Activated CD4-positive, alpha-beta T cell treated with anti-CD3 and anti-CD28 coated beads for 48 hours (primary cell): ENCODE data around the gene DEPDC1.
"Not testable (repeated sequence)": the region's sequence is repeated elsewhere in the genome, so short reads cannot be mapped to it uniquely, and the experiment has no call there.

Experiments
- DNase-seq: peaks from one replicate; pipeline ENCODE4 v3.0.0-alpha.2; 2020

The DEPDC1 gene, protein sequence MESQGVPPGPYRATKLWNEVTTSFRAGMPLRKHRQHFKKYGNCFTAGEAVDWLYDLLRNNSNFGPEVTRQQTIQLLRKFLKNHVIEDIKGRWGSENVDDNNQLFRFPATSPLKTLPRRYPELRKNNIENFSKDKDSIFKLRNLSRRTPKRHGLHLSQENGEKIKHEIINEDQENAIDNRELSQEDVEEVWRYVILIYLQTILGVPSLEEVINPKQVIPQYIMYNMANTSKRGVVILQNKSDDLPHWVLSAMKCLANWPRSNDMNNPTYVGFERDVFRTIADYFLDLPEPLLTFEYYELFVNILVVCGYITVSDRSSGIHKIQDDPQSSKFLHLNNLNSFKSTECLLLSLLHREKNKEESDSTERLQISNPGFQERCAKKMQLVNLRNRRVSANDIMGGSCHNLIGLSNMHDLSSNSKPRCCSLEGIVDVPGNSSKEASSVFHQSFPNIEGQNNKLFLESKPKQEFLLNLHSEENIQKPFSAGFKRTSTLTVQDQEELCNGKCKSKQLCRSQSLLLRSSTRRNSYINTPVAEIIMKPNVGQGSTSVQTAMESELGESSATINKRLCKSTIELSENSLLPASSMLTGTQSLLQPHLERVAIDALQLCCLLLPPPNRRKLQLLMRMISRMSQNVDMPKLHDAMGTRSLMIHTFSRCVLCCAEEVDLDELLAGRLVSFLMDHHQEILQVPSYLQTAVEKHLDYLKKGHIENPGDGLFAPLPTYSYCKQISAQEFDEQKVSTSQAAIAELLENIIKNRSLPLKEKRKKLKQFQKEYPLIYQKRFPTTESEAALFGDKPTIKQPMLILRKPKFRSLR

DNA sequence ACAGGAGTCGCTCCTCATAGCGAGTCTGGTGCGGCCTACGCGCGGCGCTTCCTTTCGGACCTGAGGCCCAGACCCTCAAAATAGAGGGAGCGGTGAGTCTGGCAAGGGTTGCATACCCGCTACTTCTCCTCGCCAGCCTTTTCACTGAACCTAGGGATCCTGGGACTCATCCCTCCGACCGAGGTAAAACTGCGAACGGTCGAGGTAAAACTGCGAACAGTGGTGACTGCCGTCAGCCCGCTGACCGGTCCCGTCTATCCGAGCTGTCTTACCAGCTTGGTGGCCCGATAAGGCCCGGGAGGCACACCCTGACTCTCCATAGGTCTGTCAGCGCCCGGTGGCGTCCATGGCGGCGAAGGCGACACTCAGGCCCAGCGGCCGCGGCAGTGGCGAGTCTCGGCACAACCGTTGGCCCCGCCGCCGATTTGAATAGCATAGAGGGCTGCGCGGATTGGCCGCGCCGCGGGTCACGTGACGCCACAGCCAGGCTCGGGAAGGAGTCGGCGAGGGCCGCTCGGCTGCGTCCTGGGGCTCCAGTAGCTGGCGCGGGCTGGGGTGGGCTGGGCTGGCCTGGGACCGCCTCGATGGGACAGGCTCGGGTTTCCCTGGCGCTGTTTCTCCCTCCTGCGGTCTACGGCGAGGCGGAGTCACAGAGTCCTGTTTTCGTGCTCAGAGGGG, at the start of gene DEPDC1:
DEPDC1 (minus strand) TSS at position 403 of the 678 bp plus-strand sequence; CDS start at position 320, 83 bp downstream.
- peak; percentile 84 for DNase-seq

DNA sequence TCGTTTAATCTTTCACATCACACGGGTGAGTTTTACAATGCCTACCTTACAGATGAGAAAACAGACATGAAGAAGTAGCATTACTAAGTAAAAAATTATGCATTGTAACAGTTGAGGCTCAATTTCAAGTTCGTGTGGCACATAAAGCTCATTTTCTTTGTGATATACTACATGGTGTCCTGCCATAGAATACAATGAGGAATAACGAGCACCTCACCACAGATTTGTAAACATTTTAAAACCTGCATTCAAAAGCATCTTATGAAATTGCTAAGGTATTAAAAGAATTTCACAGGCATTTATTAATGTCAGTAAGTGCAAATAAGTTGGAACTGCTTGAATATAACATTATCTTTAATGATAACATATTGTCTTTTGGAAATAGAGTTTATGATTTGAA, 47.8 kb upstream of the DEPDC1 start:
- DNase-seq: no peak

DNA sequence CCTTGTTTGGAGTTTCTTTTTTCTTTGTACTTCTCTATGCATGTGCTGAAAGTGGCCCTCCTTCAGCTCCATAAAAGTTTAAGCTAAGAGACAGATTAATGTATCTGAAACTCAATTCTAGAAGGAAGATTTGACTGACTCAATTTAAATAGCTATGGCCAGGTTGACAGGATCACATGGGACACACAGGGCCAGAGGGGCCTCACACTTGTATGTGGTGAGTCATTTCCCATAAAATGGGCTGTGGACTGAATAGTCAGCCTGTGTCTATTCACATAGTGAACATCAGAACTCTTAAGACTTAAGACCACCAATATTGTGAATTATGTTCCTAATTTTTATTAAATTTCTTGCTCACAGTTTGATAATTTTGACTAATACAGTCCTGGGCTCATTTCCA, 45.7 kb upstream of the DEPDC1 start:
- no peak for DNase-seq

DNA sequence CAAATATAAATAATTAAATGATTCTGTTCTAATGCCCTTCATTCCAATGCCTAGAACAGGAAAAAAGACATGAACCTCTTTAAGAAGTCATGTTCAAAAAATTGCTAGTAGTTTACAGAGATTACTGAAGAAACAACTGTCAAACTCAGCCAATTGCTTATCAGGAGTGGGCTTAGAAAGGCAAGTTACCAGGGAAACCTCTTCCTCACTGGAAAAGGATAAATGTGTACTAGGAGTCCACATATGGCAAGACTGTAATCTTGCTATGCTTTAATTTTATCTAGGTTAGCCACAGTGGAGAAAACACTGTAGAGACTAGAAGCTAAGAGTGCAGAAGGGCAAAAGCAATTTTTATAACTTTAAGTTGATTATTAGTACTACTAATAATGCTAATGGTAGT, 42.1 kb upstream of the DEPDC1 start:
- no peak for DNase-seq

DNA sequence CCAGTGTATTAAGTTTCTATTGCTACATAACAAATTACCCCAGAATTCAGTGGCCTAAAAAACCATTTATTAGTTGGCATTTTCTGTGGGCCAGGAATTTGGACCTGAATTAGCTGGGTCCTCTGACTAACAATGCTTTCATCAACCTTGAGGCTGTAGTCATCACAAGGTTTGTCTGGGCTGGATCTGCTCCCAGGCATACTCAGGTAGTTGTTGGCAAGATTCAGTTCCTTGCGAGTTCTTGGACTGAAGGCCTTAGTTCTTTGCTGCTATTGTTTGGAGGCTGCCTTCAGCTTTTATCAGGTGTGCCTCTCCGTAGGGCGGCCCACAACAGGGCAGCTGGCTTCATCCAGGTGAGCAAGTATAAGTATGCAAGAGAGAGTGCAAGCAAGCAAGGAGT, 31.4 kb upstream of the DEPDC1 start:
- DNase-seq: no peak

DNA sequence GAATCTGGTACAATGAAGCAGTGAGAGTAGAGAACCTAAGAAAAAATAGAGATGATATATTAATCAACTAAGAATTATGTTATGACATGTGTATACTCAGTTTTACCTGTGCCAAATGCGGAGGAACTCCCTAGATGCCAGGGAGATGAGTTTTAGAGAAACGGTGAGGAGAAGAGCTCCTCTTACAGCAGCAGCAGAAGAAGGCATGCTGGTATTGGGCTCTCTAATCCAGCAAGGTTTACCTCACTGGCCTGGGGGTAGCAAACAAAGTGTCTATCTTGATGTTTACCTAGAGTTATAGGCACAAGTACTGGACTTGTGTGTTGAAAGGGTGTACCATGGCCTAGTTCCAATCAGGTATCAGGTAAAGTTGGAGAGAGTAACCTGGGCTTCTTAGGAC, 28.9 kb upstream of the DEPDC1 start:
- DNase-seq: no peak

DNA sequence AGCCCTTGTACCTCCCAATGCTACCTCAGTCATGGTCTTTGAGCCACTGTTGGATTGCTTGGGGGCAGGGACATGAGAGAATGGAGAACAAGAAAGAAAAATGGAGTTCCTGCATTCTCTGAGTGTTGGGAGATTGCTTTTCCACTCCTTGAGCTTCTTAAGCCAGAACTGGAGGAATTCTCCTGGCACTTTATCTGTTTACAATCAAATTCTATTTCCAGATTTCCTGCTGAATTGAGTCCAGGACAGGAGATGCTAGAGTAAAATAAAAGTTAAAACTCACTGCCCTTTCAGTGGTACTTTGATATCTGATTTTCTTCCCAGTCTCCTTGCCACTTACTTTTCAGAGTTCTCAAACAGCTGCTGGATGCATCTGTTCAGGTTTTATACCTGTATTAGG, 24.4 kb upstream of the DEPDC1 start:
- no peak for DNase-seq

DNA sequence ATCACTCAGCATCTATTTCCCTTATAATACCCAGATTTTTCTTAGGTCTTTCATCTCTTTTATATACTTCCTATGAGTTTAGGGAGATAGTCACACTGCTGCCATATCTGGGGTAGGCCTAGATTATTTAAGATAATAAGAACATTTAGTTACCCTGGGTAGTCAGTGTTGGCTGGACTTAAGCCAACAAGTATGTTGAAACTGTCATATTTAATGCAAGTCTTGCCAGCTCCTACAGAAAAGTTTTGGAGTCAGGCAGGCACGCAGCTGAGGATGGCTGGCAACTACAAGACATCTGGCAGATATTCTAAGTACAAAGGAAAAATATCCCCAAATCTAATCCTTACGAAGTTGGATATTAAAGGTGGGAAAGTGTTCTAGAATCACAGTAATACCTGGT, 19.2 kb upstream of the DEPDC1 start:
- no peak for DNase-seq

DNA sequence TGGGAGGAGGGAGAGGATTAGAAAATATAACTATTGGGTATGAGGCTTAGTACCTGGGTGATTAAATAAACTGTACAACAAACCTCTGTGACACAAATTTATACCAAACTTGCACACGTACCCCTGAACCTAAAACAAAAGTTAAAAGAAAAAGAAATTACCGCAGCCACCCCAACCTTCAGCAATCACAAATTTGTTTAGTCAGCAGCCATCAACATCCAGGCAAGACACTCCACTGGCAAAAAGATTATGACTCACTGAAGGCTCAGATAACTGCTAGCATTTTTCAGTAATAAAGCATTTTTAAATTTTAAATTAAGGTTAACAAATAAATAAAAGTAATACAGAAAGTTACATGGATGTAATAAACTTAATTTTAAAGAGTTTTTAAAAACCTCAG, 14.4 kb upstream of the DEPDC1 start:
- DNase-seq: no peak

DNA sequence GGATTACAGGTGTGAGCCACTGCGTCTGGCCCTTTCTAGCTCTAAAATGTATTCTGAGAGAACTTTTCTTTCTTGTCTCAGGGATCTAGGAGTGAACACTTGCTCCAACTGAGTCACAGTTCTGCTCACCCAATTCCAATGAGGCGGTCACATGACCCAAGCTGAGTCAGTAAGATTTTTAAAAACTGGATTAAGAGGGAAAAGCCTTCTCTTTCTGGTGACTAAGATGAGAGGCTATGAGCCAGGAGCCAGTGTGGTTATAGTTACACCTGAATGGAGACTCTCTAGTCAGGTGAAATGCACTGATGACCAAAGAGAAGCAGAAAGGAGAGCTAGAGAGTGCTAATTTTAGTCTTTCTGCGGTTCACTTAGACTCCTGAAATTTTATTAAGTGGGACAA, 9.5 kb upstream of the DEPDC1 start:
- DNase-seq: no peak

DNA sequence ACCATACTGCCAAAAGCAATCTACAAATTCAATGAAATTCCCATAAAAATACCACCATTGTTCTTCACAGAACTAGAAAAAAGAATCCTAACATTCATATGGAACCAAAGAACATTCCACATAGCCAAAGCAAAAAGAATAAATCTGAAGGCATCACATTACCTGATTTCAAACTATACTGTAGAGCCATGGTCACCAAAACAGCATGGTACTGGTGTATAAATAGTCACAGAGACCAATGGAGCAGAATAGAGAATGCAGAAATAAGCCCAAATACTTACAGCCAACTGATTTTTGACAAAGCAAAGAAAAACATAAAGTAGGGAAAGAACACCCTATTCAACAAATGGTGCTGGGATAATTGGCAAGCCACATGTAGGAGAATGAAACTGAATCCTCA, 6.2 kb upstream of the DEPDC1 start:
- no peak for DNase-seq

DNA sequence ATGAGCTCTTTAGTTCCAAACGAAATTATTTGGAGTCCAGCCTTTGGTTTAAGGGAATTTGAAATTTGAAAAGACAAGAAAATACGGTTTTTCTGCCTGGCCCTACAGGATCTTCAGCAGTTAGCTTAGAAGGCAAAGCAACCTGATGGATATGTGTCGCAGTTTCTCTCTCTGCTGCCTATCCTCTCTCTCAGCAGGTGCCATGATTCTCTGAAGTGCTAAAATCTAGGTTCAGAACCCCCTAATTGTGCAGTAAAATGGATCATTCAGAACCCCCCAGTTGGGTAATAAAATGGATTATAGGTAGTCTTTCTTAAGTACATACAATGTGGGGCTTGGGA, 446 bp upstream of the DEPDC1 start:
- DNase-seq: no peak

DNA sequence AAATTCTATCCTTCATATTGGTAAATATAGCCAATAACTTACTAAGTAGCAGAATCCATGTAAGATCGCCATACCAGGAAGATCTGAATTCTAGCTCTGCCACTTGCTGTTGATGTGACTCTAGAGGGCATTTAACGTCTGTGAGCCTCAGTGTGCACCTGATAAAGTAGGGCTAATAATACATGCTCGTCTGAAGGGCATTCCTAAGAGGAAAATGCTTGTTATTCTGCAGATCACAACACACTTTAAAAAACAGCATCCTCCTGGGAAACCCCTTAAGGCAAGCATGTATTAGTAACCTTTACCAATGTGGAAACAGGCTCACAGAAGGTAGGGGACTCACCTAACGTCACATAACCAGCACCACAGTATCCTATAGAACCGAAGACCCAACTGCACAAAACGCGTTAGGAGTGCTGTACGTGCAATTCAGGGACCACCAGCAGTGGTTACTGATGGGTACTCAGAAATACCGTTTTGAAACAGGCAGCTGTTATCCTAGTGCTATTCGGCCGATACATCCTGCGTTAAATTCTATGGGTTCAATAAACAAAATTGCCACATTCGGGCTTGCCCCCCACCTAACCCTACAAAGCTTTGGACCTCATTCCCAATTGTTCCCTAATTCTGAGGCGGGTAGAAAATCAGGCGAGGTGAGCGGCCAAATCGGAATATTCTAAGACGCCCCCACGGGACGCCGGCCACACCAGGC, 758 bp downstream of the DEPDC1 start:
- no peak for DNase-seq

DNA sequence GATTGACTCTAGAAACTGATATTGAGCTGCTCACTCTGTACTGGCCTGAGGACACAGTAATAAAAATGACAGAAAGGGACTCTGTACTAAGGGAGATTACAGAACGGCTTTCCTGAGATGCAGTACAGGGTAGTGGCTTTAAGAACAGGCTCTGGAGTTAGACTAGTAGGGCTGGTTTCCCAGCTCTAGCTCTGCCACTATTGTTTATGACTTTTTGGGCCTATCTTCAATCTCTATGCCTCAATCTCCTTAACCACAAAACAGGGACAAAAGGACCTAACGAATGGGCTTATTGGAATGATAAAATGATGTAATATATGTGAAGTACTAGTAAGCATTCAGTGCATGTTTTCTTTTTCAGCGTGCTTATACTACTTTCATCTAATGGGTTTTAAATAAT, 1.4 kb downstream of the DEPDC1 start:
- DNase-seq: no peak

DNA sequence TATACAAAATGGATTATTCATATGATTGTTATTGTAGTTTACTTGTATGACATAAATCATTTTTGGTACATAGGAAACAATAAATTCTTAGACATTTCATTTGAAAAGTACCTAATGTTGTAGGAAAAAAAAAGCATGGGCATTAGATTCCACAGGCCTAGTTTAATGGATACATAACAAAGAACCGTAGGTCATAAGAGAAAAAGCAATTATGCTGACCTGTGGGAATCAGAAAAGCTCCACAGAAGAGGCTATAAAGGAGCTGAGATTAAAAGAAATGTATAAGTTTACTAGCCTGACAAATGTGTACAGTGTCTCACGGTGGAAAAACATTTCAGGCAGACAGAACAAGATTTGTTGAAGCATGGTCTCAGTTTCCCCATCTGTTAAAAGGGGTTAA, 3.7 kb downstream of the DEPDC1 start:
- DNase-seq: no peak

DNA sequence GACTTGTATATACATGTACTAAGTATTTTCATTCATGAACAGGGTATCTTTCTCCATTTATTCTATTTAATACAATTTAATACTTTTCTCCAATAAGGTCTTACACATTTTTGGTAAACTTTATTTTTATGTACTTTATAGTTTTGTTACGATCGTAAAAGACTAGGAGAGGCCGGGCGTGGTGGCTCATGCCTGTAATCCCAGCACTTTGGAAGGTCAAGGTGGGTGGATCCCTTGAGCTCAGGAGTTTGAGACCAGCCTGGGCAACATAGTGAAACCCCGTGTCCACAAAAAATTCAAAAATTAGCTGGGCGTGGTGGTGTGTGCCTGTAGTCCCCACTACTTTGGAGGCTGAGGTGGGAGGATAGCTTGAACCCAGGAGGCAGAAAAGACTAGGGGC, 4.6 kb downstream of the DEPDC1 start:
- not testable (repeated sequence) for DNase-seq

DNA sequence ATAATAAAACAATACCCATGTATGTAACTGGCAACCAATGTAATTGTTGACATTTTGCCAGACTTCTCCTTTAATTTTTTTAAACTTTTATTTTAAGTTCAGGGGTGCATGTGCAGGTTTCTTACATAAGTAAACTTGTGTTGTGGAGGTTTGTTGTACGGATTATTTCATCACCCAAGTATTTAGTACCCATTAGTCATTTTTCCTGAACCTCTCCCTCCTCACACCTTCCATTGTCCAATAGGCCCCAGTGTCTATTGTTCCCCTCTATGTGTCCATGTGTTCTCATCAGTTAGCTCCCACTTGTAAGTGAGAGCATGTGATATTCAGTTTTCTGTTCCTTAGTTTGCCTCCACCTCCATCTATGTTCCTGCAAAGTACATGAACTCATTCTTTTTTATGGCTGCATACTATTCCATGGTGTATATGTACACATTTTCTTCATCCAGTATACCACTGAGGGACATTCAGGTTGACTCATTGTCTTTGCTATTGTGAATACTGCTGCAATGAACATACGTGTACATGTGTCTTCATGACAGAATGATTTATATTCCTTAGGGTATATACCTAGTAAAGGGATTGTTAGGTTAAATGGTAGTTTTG, 6.7 kb downstream of the DEPDC1 start:
- DNase-seq: no peak

DNA sequence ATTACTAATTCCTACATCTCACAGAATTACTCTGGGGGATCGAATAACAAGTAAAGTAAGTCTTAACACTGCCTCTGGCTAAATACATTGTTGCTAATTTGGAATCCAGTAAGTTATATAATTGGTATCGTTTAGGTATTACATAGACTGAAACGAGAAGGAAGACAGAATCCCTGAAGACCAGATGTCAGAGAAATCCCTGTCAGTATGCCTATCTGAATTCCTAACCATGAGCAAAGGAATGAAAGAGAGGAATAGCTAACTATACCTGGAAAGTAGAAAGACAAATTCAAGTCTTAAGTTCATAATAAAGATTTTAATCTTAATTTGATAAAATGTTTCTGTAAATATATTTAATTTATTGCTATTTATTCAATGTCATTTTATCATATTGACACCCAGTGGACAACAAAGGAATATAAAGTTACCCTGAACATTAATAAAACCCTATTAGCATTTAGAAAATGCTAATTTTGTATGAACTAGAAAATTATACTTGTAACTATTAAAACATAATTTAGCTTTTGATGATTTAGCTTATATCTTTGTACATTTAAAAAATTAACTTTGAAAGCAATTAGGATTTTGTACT, 11.4 kb downstream of the DEPDC1 start:
- no peak for DNase-seq

DNA sequence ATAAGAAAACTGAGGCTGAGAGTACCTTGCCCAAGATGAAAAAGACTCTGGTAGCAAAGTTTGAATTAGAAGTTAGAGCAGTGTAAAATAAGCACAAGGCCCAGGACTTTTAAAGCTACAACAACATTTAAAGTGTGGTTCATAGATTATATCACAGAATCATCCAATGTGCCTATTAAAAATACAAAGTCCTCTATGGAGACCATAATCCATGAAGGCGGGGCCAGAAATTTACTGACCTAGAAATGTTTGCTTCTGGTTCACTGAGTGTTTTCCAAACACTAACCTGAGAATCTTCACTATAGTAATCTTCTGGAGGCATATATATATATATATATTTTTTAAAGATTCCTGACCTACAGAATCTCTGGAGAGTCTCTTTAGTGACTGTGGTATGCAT, 12.3 kb downstream of the DEPDC1 start:
- DNase-seq: no peak

DNA sequence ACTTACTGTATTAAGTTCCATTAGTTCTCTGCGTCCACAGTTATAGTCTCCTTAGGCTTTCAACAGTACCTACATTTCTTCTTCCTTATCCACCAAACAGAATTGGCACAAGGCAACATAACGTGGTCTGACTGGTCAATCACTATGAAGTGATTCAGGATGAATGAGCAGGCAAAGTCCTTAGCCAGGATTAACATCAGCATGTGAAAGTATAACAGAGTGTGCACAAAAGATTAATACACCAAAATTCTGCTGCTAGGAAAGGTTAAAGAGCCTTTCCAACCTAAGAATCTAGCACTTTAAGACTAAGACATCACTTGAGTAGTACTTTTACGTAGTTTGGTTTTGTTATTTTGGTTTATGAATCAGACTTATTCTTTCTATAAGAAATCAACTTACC, 15.8 kb downstream of the DEPDC1 start:
- no peak for DNase-seq

DNA sequence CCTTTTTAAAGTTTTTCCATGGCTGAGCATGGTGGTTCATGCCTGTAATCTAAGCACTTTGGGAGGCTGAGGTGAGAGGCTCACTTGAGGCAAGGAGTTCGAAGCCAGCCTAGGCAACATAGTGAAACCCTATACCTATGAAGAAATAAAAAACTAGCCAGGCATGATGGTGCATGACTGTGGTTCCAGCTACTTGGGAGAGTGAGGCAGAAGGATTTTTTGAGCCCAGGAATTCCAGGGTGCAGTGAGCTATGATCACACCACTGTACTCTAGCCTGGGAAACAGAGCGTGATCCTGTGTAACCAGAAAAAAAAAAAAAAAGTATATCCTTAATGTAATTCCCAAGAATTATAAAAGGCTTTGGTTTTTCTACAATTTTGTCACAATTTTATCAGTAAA, 17.4 kb downstream of the DEPDC1 start:
- no peak for DNase-seq

DNA sequence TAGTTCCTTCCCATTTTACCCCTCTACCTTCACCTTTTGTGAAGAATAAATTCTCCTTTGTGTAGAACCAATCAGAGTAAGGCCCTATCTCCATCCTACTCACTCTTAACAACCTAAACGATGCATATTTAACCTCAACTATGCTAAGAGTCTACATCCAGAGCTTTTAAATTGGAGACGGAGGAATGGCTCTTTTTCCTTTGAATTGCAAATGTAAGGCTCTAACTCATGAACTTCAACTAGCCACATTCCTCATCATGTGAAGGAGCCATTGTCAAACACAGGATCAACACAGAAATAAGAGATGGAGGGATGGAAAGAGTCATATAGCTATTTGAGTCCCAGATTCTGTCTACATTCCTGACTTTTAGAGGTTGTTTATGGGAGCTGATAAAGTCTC, 18.2 kb downstream of the DEPDC1 start:
- DNase-seq: no peak
